ENCODE data around the gene PML.
A peak's percentile ranks its signal among the peaks of the same experiment; 100 is the strongest.

Gene PML

DNA sequence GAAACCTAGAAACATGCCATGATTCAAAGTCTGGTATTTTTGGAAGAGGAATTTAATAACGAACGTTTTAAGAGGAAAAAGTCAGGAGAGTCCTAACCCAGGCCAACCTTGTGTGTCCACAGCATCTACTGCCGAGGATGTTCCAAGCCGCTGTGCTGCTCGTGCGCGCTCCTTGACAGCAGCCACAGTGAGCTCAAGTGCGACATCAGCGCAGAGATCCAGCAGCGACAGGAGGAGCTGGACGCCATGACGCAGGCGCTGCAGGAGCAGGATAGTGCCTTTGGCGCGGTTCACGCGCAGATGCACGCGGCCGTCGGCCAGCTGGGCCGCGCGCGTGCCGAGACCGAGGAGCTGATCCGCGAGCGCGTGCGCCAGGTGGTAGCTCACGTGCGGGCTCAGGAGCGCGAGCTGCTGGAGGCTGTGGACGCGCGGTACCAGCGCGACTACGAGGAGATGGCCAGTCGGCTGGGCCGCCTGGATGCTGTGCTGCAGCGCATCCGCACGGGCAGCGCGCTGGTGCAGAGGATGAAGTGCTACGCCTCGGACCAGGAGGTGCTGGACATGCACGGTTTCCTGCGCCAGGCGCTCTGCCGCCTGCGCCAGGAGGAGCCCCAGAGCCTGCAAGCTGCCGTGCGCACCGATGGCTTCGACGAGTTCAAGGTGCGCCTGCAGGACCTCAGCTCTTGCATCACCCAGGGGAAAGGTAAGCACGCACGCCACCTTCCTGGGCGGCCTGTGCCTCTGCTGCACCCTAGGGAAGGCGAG is 28.4 kb downstream of the PML start:
- Histone ChIP-seq H3K27ac (ENCODE audit: low read length) (no peak overlapping the region), H3K4me3 (ENCODE audit: low read depth in 1 of 2, low read length in 2 of 2) (no peak overlapping the region), H3K36me3 (ENCODE audit: control insufficient read depth in 1 of 2, insufficient read depth in 2 of 2, low read length in 2 of 2) (peaks cover 35 to 38% of the 10 kb centered on the region in 2 donors), H3K27me3 (ENCODE audit: low read depth, low read length) (no peaks in the 10 kb centered on the region), H3K9me3 (ENCODE audit: control insufficient read depth in 1 of 2, low read length in 2 of 2) (no peaks in the 10 kb centered on the region), H3K4me1 (ENCODE audit: control insufficient read depth in 1 of 2, insufficient read depth in 2 of 2, low read length in 2 of 2) (peaks cover 0 to 29% of the 10 kb centered on the region in 2 donors)

DNA sequence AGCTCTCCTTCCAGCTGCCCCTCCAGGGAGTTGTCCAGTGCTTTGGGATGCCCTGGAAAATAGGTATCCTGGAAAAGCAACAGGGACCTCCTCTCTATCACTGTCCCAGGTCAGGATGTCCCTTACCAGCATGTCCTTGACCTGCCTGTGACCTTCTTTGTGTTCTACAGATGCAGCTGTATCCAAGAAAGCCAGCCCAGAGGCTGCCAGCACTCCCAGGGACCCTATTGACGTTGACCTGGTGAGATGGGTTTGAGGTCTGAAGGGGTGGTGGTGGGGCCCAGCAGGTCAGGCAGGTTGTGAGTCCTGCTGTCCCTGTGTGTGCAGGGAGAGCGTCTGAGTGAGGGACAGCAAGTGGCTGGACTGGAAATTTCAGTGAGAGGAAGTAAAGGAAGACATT is 30.2 kb downstream of the PML start:
- Histone ChIP-seq H3K36me3 (ENCODE audit: control insufficient read depth in 1 of 2, insufficient read depth in 2 of 2, low read length in 2 of 2) (peaks cover 35 to 38% of the 10 kb centered on the region in 2 donors), H3K4me3 (ENCODE audit: low read depth in 1 of 2, low read length in 2 of 2) (no peak overlapping the region), H3K9me3 (ENCODE audit: control insufficient read depth in 1 of 2, low read length in 2 of 2) (no peaks in the 10 kb centered on the region), H3K27ac (ENCODE audit: low read length) (no peak overlapping the region), H3K4me1 (ENCODE audit: control insufficient read depth in 1 of 2, insufficient read depth in 2 of 2, low read length in 2 of 2) (peaks cover 0 to 40% of the 10 kb centered on the region in 2 donors), H3K27me3 (ENCODE audit: low read depth, low read length) (no peaks in the 10 kb centered on the region)

DNA sequence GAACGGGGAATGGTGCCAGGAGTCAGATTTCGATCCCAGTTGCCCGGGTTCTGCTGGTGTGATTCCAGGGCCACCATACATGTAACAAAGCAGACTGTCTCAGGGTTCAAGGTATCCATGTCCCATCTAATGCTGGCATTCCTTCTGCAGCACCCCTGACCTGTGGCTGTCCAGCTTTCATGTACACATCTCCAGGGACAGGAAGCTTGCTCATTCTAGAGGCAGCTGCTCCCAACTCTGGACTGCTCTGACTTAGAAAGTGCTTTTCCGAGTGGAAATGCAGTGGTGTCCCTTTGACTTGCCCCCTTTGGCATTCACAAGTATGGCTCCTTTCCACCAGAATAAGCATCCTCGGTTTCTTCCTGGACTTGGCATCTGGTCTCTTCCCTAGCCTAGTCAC is 30.9 kb downstream of the PML start:
- Histone ChIP-seq H3K4me3 (ENCODE audit: low read depth in 1 of 2, low read length in 2 of 2) (no peak overlapping the region), H3K27ac (ENCODE audit: low read length) (no peak overlapping the region), H3K27me3 (ENCODE audit: low read depth, low read length) (no peaks in the 10 kb centered on the region), H3K36me3 (ENCODE audit: control insufficient read depth in 1 of 2, insufficient read depth in 2 of 2, low read length in 2 of 2) (peaks cover 35 to 38% of the 10 kb centered on the region in 2 donors), H3K4me1 (ENCODE audit: control insufficient read depth in 1 of 2, insufficient read depth in 2 of 2, low read length in 2 of 2) (peaks cover 0 to 40% of the 10 kb centered on the region in 2 donors), H3K9me3 (ENCODE audit: control insufficient read depth in 1 of 2, low read length in 2 of 2) (no peaks in the 10 kb centered on the region)

DNA sequence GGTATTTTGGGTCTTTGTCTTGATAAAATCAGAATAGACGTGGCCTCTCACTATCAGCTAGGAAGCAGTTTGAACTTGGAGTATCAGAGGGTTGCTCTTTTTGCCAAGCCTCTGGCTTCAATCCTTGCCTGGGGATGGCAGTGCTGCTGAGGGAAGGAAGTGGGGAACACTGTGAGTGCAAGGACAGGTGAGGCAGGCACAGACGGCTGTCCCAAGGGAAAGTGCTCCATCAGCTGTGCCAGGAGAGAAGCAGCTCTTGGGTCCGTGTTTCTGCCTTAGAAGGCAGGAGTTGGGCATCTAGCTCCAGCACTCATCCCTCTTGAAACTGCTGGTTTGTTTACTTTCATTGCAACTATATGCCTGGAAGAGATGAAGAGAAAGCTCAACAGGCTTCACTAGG is 33.2 kb downstream of the PML start:
- Histone ChIP-seq H3K9me3 (ENCODE audit: control insufficient read depth in 1 of 2, low read length in 2 of 2) (no peaks in the 10 kb centered on the region), H3K27me3 (ENCODE audit: low read depth, low read length) (no peaks in the 10 kb centered on the region), H3K4me3 (ENCODE audit: low read depth in 1 of 2, low read length in 2 of 2) (no peak overlapping the region), H3K27ac (ENCODE audit: low read length) (no peak overlapping the region), H3K4me1 (ENCODE audit: control insufficient read depth in 1 of 2, insufficient read depth in 2 of 2, low read length in 2 of 2) (peaks cover 0 to 40% of the 10 kb centered on the region in 2 donors), H3K36me3 (ENCODE audit: control insufficient read depth in 1 of 2, insufficient read depth in 2 of 2, low read length in 2 of 2) (peaks cover 34 to 38% of the 10 kb centered on the region in 2 donors)

DNA sequence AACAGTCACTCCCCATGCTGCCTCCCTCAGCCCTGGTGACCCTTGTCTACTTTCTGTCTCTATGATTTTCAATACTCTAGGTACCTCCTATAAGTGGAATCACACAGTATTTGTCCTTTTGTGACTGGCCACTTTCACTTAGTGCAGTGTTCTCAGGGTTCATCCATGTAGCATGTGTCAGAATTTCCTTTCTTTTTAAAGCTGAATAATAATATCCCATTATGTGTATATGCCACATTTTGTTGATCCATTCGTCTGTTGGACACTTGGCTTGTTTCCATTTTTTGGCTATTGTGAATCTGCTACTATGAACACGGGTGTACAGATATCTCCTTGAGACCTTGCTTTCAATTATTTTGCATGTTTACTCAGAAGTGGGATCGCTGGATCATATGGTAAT is 34.1 kb downstream of the PML start:
- Histone ChIP-seq H3K9me3 (ENCODE audit: control insufficient read depth in 1 of 2, low read length in 2 of 2) (no peaks in the 10 kb centered on the region), H3K27ac (ENCODE audit: low read length) (peak overlapping the region; percentile 51), H3K36me3 (ENCODE audit: control insufficient read depth in 1 of 2, insufficient read depth in 2 of 2, low read length in 2 of 2) (peaks cover 29 to 38% of the 10 kb centered on the region in 2 donors), H3K4me3 (ENCODE audit: low read depth in 1 of 2, low read length in 2 of 2) (no peak overlapping the region), H3K4me1 (ENCODE audit: control insufficient read depth in 1 of 2, insufficient read depth in 2 of 2, low read length in 2 of 2) (peaks cover 0 to 39% of the 10 kb centered on the region in 2 donors), H3K27me3 (ENCODE audit: low read depth, low read length) (no peaks in the 10 kb centered on the region)

DNA sequence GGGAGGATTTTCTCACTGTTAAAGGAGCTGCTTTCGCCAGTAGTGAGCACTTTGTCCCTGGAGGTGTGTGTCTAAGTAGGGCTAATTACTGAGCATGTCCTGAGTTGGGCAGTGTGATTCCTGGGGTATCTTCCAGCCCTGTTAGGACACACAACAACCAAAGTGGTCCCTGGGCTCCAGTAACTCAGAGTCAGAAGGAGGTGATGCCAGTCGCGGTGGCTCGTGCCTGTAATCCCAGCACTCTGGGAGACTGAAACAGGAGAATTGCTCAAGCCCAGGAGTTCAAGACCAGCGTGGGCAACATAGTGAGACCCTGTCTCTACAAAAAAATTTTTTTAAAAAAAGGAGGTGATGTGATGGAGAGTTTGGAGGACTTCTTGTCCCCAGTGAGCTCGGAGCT is 37.5 kb downstream of the PML start:
- Histone ChIP-seq H3K4me1 (ENCODE audit: control insufficient read depth in 1 of 2, insufficient read depth in 2 of 2, low read length in 2 of 2) (peaks cover 0 to 26% of the 10 kb centered on the region in 2 donors), H3K27ac (ENCODE audit: low read length) (no peak overlapping the region), H3K36me3 (ENCODE audit: control insufficient read depth in 1 of 2, insufficient read depth in 2 of 2, low read length in 2 of 2) (peaks cover 19 to 39% of the 10 kb centered on the region in 2 donors)

DNA sequence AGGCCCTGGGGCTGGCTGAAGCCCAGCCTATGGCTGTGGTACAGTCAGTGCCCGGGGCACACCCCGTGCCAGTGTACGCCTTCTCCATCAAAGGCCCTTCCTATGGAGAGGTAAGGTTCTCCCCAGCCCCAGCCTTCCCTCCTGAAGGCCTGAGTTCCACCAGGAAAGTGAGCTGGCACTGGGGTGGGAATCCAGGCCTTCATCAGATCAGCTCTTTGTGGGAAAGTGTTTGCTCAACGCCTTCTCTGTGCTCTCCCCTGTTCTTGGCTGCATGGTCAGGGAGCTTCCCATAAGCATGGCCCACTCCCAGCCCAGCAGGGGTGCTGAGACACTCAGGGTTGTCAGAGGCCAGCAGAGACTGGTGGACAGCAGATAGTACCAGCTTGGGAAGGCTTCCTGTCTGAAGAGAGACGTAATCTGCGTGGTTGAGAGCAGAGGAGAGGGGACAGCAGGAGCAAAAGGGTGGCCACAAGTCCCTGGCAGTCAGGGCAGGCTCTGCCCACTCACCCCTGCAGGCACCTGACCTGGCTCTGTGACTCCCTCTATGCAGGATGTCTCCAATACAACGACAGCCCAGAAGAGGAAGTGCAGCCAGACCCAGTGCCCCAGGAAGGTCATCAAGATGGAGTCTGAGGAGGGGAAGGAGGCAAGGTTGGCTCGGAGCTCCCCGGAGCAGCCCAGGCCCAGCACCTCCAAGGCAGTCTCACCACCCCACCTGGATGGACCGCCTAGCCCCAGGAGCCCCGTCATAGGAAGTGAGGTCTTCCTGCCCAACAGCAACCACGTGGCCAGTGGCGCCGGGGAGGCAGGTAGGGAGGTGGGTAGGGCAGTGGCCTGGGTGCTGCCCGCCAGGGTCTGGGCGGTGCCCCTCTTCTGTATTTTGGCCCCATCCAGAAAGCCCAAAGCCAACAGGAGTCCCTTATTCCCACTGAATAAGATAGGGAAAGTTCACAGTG is 38.4 kb downstream of the PML start:
- H3K9me3 ChIP-seq (ENCODE audit: control insufficient read depth in 1 of 2, low read length in 2 of 2), result no peaks in the 10 kb centered on the region
- H3K36me3 ChIP-seq (ENCODE audit: control insufficient read depth in 1 of 2, insufficient read depth in 2 of 2, low read length in 2 of 2), result peaks cover 19 to 39% of the 10 kb centered on the region in 2 donors
- H3K4me3 ChIP-seq (ENCODE audit: low read depth in 1 of 2, low read length in 2 of 2), result no peak overlapping the region
- H3K4me1 ChIP-seq (ENCODE audit: control insufficient read depth in 1 of 2, insufficient read depth in 2 of 2, low read length in 2 of 2), result peaks cover 0 to 23% of the 10 kb centered on the region in 2 donors
- H3K27me3 ChIP-seq (ENCODE audit: low read depth, low read length), result no peaks in the 10 kb centered on the region
- H3K27ac ChIP-seq (ENCODE audit: low read length), result no peak overlapping the region

More for the DNA sequence above, 37.5 kb downstream of the PML start:
- no peaks in the 10 kb centered on the region for H3K9me3 ChIP-seq (ENCODE audit: control insufficient read depth in 1 of 2, low read length in 2 of 2)
- no peak overlapping the region for H3K4me3 ChIP-seq (ENCODE audit: low read depth in 1 of 2, low read length in 2 of 2)
- no peaks in the 10 kb centered on the region for H3K27me3 ChIP-seq (ENCODE audit: low read depth, low read length)

DNA sequence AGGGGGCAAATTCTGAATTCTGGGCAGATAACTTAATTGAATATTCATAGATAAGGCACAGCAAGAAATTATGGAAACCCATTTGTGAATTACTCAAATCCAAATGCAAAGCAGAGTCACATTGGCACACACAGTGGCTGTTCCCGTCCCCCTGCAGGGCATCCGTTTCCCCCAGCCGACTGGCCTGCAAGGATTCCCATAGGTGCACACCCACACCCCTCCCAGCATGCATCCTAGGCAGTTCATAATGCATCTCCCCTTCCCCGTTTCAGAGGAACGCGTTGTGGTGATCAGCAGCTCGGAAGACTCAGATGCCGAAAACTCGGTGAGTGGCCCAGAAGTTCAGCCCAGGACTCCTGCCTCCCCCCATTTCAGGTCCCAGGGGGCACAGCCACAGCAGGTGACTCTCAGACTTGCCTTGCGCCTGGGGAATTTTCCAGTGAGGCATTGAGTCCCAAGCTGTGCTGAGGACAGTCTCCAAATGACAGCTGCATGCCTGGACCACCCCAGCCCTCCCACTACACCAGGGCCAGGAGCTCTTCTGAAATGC is 39.8 kb downstream of the PML start:
- no peak overlapping the region for H3K4me3 ChIP-seq (ENCODE audit: low read depth in 1 of 2, low read length in 2 of 2)
- no peaks in the 10 kb centered on the region for H3K27me3 ChIP-seq (ENCODE audit: low read depth, low read length)
- H3K9me3 ChIP-seq (ENCODE audit: control insufficient read depth in 1 of 2, low read length in 2 of 2), result no peaks in the 10 kb centered on the region
- peaks cover 0 to 22% of the 10 kb centered on the region in 2 donors for H3K4me1 ChIP-seq (ENCODE audit: control insufficient read depth in 1 of 2, insufficient read depth in 2 of 2, low read length in 2 of 2)
- H3K27ac ChIP-seq (ENCODE audit: low read length), result no peak overlapping the region
- peaks cover 19 to 39% of the 10 kb centered on the region in 2 donors for H3K36me3 ChIP-seq (ENCODE audit: control insufficient read depth in 1 of 2, insufficient read depth in 2 of 2, low read length in 2 of 2)

DNA sequence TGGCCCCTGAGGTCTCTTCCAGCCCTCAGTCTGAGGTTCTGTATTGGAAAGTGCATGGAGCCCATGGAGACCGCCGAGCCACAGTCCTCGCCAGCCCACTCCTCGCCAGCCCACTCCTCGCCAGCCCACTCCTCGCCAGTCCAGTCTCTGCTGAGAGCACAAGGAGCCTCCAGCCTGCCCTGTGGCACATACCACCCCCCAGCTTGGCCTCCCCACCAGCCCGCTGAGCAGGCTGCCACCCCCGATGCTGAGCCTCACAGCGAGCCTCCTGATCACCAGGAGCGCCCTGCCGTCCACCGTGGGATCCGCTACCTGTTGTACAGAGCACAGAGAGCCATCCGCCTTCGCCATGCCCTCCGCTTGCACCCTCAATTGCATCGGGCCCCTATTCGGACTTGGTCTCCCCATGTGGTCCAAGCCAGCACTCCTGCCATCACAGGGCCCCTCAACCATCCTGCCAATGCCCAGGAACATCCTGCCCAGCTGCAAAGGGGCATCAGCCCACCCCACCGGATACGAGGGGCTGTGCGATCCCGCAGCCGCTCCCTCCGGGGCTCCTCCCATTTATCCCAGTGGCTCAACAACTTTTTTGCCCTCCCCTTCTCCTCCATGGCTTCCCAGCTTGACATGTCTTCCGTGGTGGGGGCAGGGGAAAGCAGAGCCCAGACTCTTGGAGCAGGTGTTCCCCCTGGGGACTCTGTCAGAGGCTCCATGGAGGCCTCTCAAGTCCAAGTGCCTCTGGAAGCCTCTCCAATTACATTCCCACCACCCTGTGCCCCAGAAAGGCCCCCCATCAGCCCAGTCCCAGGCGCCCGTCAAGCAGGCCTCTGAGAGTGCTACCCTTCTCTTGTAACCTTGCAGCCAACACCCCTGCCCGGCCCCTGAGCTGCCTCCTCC is 40.9 kb downstream of the PML start:
- no peak overlapping the region for H3K27ac ChIP-seq (ENCODE audit: low read length)
- H3K27me3 ChIP-seq (ENCODE audit: low read depth, low read length), result no peaks in the 10 kb centered on the region
- H3K9me3 ChIP-seq (ENCODE audit: control insufficient read depth in 1 of 2, low read length in 2 of 2), result no peaks in the 10 kb centered on the region
- H3K4me1 ChIP-seq (ENCODE audit: control insufficient read depth in 1 of 2, insufficient read depth in 2 of 2, low read length in 2 of 2), result peaks cover 0 to 32% of the 10 kb centered on the region in 2 donors
- peaks cover 19 to 39% of the 10 kb centered on the region in 2 donors for H3K36me3 ChIP-seq (ENCODE audit: control insufficient read depth in 1 of 2, insufficient read depth in 2 of 2, low read length in 2 of 2)
- H3K4me3 ChIP-seq (ENCODE audit: low read depth in 1 of 2, low read length in 2 of 2), result no peak overlapping the region

DNA sequence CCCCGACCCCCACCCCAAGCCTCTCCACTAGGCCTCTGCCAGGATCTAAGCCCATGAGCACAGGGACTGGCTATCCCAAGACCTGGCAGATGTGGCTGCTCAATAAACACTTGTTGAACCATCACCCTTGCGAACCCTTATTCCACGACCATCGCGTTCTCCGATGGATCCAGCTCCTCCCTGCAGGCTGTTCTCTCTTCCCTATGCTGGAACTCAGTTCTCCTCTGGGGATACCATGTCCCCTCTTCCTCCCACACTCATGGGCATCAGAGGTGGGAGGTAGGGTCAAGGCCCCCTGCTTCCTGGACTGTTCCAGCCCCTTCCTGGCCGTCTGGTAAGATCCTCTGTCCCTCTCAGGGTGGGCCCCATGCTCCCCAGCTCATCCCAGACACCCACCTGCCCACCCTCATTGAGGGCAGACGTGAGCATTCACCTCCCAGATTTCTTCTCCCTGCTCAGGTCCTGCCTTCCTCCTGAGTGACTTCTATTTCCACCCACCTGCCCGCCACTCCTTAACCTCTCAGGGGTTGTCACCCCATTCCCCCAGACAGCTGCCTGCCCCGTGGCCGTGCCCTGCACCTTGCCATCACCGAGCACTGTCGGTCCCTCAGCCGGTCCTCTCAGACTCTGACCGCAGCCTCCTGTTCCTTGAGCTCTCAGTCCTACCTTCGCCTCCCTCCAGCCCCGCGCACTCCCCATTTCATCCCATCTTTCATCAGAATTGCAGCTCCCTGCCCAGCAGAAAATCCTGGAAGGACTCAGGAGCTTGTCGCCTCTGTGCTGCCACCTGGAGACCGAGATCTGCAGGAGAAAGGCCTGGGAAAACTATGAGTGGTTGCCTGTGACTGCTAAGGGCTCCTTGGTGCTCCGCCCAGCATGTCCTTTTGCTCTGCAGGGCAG is 42.0 kb downstream of the PML start:
- Histone ChIP-seq H3K4me1 (ENCODE audit: control insufficient read depth in 1 of 2, insufficient read depth in 2 of 2, low read length in 2 of 2) (peaks cover 0 to 32% of the 10 kb centered on the region in 2 donors), H3K27ac (ENCODE audit: low read length) (no peak overlapping the region), H3K4me3 (ENCODE audit: low read depth in 1 of 2, low read length in 2 of 2) (no peak overlapping the region), H3K36me3 (ENCODE audit: control insufficient read depth in 1 of 2, insufficient read depth in 2 of 2, low read length in 2 of 2) (peaks cover 17 to 39% of the 10 kb centered on the region in 2 donors), H3K9me3 (ENCODE audit: control insufficient read depth in 1 of 2, low read length in 2 of 2) (no peaks in the 10 kb centered on the region), H3K27me3 (ENCODE audit: low read depth, low read length) (no peaks in the 10 kb centered on the region)
